Superior temporal gyrus (tissue), 1 donor: ENCODE results near the gene CEP131.

Experiments
- DNase-seq: peaks from one replicate; pipeline ENCODE4 v3.0.0-alpha.2; 2016; ENCODE audit errors: extremely low spot score

CEP131 gene

DNA sequence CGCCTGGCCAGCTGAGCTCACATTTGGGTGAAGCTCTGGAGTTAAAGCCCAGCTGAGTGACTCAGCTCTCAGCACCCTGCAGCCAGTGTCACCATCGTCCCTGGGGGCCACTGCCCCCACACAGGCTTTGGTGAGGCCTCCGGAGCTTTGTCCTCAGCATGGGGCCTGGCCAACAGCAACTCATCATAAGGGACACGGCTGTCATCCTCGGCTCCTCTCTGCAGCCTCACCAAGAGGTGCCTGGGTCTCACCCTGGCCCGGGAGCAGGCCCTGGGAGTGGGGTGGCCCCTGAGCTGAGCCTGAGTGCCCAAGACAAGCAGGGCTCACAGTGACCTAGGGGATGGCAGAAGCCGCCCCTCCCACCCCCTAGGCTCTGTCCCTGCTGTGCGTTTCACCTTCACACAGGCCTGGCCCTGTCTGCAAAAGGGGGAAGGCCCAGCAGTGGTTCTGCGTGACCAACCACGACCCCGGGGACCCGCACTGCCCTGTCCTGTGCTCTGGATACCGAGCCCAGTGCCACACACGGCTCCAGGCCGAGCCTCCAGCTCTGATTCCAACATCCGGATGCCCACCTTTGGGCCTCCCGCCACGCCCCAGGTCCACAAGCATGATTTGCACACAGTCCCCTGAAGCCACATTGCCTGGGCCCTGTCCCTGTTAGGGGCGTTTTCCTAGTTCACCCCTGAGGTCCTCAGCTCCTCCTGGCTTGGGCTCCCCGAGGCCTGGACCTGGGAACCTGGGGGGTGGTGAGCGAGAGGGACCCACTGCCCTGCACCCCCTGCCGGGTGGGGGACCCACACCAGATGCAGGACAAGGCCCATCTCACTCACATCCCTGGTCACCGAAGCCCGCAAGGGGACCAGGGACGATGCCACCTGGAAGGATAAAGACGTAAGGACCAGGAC, 34.9 kb downstream of the CEP131 start:
- no peak for DNase-seq

DNA sequence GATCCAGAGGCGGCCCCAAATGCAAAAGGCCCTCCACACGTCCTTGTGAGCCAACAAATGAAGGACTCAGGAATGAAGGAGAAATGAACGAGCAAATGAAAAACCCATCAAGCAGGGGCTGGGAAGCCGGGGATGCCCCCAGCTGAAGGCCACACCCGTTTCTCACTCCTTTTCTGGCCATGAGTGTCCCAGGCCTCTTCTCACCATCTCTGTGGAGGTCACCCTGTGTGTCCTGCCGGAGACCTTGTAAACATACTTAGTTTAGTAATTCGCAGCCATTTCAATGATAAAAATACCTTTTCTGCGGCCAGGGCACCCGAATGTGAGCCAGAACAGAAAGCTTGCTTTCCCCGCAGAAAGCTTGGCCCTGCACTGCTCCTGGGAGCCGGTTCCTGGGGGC, 35.6 kb downstream of the CEP131 start:
- no peak for DNase-seq

DNA sequence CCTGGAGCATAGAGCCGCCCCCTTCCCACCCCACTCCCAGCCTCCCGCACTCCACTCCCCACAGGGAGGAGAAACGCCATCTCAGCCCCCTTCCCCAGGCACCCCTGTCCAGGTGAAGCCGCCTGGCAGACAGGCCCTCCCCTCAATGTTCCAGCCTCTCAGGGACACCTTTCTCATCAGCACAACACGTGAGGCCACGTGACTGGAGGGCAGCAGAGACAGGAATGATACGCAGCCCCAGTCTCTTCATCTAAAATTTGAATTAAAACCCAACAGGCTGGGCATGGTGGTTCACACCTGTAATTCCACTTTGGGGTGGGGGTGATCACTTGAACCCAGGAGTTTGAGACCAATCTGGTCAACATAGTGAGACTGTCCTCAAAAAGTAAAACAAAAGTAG, 36.6 kb downstream of the CEP131 start:
- DNase-seq = no peak

DNA sequence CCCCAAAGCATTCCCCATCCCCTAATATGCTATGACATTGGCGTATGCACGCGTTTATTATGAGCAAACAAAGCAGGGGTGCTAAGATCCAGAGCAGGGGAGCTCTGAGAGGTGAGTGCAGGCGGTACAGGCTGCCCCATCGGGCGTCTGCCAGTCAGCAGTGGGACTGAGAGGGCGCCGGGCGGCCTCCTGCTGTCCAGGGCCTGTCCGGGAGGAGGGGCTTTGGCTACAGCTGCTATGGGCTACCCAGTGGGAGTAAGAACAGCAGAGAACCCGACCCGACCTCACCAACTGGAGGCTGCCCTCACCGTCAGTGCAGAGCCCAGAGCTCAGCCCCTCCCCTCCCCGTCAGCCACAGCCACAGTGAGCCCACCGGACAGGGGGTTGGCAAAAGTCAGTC, 38.2 kb downstream of the CEP131 start:
- DNase-seq = no peak

DNA sequence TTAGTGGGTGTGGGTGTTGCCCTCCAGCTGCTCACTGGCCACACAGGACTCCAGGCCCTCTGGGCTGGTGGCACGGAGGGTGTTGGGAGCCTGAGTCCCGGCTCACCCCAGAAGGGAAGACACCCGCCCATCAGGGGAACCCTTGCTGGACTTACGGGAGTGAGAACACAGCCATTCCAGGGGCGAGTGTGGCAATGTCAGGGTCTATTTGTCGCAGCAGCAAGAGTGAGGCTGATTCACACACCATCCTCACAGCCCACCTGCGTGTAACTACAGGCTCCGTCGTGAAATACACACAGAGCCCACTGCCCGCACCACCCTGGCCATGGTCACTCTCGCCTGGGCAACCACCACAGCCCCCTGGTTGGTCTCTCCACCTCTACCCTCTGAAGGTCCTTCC, 39.0 kb downstream of the CEP131 start:
- no peak for DNase-seq

DNA sequence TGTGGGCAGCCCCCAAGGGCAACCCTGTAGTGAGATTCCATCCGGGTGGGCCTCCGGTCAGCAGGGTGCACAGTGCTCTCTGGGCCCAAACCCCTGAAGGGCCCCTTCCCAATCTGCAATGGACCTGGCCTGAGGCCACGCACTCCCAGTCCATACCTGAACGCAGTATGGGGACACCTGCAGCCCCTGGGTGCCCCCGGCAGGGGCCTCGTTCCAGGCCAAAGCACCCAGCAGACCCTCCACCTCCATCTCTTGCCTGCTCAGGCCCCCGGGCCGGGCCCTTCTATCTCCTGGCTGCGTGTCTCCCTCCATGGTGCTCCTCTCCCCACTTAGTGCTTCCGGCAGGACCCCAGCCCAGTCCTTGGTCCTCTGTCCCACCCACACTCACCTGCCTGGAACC, 39.4 kb downstream of the CEP131 start:
- DNase-seq = no peak

DNA sequence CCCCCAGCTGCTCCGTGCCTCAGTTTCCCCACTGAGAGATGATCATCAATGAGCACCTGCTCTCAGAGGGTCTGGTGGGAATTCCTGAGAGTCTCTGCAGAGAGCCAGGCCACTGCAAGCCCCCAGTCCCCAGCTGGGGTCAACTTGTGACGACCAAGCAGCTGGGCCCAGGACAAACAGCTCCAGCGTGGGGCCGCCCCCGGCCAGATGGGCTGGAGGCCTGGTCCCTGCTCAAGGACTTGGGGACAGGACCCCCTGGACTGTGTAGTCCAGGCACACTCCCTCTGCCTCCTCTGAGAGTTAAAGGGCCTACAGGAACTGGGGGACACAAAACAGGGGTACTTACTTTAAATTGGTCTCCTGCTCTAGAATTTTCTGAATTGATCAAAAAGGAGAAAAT, 40.2 kb downstream of the CEP131 start:
- DNase-seq = no peak

DNA sequence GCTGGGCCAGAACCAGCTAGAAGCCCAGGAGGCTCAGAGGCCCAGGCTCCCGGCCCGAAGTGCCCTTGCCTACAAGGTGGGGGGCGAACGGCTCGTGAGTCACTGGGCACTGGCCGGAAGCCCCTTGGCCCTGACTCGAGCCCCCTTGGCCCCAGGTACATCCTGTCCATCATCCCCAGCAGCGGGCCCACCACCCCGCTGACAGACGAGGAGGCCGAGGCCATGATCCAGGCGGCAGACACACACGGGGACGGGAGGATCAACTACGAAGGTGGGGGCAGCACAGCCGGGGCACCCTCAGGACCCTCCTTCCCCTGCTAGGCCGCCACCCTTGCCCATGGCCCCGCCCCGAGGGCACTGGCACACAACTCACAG, 41.0 kb downstream of the CEP131 start:
- DNase-seq = no peak

DNA sequence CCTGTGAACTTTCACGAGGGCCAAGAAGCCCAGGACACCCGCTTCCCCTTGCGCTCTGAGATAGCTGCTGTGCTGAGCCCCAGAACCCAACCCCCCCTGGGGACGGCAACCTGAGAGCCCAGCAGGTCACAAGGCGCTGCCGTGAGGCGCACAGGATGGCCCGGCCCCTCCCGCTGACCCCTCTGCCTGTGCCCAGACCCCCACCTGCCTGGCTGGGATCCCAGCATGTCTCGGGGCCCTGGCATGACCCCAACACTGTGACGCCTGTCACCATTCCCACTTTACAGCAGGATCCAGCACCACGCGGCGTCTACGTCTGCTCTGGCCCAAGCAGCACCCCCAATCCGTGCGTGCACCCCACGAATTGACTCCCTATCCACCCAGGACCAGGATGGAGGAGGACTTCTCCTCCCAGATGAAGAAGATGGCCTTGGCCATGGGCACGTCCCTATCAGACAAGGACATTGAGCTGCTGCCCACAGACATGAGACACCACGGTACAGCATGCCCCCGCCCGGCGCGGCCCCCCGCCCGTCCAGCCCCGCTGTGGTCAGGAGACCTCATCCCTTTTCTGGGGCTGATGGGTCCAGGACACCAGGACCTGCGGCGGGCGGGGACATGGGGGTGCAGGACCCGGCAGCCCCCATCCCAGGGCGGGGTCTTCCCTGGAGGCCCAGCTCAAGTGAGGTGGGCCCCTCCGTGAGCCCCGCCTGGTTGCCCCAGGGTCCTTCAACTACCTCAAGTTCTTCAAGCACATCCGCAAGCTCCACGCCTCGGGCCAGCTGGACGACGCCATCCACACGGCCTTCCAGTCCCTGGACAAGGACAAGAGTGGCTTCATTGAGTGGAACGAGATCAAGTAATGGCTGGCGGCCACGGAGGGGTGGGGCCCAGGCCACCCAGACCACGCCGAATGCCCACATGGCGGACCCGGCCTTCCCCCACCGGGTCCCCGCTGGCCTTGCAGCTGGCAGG, 41.6 kb downstream of the CEP131 start:
- no peak for DNase-seq

DNA sequence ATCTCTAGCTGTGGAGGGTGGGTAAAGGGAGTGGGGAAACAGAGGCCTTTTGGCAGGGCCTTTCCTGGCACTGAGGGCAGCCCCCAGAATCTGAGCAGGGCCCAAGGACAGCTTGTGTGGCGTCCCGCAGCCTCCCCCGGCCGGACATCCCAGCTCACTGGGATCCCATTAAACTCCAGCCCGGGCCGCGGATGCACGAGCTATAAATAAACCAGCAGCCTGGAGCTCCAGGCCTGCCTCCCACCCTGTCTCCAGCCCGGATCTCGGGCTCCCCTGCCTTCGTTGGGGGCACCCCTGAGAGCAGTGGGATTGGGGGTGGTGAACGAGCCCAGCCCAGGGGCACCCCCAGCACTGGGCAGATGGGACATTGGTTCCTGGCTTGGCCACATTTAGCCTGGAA, 42.9 kb downstream of the CEP131 start:
- DNase-seq = no peak

DNA sequence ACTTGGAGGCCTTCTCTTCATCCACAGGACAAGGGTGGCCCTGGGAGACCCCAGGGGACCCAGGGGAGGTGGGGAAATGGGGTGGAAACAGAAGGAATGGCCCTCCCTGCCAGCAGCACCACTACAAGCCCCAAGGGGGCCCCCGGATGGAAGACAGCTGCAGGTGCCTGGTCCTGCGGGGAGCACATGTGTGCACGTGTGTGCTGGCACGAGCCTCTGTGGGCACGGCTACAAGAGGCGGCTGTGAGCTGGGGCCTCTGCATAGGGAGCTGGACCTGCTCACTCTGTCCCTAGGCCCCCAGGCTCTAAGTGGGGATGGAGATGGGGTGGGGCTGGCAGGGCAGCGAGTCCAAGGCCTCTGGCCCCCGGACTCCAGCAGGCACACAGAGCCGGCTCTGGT, 43.5 kb downstream of the CEP131 start:
- DNase-seq = no peak

DNA sequence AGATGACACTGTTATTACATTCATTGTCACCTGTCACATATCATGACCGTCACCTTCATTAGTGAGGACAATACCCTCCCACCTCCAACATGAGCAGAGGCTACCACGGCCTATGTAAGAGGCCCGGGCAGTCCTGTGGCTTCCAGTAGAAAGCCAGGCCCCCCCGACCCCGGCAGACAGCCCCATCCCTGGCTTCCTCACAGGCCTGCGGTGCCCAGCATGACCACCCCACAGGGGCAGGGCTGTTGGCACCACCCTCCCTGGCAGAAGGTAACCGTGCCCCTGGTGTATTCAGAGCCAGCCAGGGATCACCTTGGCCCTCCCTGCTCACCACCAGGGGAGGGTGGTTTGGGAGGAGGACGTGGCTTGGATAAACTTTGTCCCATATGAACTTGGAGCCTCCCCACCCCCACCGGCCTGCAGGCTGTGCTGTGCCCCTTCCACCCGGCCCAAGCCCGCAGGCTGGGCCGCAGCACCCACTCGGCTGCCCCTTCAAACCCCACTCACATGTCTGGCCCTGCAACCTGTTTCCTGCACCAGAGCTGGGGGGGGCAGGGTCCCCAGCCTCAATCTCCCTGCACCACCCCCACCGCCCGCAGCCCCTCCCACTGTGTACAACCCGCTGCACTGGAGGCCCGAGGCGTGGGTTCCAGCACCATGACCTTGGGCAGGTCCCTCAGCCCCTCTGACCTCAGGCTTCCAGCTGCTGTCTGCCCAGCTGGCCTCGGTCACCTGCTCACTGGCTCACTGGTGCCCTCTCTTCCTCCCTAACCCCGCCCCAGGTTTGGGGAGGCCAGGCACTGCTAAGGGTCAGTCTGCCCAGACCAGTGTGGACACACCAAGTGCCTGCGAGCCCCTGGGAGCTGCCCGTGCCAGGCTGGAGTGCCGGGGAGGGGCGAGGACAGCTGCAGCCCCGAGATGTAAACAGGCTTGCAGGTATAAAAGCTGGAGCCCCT, 44.4 kb downstream of the CEP131 start:
- no peak for DNase-seq

DNA sequence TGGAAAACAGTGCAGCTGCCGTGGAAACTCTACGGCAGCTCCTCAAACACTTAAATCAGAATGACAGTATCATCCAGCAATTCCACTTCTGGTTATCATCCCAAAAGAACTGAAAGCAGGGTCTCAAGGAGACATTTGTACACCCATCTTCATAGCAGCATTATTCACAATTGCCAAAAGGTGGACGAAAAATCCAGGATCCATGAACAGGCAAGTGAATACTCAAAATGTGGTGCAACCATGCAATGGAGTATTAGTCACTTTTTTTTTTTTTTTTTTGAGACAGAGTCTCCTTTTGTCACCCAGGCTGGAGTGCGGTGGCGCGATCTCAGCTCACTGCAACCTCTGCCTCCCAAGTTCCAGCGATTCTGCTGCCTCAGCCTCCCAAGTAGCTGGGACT, 46.1 kb downstream of the CEP131 start:
- DNase-seq = no peak

DNA sequence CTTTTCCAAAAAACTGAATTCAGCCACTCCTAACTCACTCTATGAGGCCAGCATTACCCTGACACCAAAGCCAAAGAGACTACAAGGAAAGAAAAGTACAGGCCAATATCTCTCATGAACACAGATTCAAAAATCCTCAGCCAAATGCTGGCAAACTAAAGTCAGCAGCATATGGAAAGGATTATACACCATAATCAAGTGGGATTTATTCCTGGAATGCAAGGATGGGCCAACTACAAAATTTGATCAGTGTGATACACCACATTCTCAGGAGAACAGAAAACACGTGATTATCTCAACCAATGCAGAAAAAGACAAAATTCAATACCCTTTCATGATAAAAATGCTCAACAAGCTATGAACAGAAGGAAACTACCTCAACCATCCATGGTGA, 49.0 kb downstream of the CEP131 start:
- no peak for DNase-seq

DNA sequence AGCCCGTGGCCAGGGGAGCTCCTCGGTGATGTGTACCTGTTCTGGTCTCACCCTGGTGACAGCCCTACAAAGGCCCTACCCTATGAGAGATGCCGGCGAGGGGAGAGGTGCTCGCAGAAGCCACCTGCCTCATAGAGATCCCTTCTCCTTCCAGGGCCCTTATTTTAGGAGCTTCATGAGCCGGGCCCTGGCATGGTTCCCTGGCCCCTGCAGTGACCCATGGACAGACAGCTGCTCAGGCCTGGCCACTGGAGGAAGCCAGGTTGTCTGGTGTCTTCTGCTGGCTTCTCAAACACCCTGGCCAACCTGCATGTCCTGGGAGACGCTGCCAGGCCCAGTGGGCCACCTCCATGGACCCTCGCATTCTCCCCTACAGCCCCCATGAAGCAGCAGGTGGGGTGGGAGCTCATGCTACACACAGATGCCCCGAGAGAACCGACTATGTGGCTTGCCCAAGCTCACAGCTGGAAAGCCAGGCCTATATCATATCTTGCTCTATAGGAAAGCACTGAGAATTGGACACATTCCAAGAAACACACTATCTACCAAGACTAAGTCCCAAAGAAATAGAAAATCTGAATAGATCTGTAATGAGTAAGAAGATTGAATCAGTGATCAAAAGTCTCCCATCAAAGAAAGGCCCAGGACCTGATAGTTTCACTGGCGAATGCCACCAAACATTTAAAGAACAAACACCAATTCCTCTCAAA, 49.6 kb downstream of the CEP131 start:
- no peak for DNase-seq

DNA sequence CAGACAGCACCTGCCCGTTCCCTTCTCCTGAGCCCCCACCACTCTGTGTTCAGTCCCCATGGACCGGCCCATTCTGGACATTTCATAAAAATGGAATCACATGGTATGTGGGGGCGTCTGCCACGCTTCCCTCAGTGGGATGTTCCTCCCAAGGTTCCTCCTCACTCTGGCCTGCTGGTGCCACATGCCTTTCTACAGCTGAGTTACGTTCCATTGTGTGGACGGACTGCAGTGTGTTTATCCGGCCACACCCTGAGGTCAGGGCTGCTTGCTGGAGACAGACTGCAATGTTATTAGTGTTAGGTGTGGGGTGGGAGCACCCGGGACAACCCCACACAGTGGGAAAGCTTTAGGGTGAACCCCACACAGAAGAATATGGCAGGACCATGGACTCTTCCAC, 50.8 kb downstream of the CEP131 start:
- DNase-seq = no peak

DNA sequence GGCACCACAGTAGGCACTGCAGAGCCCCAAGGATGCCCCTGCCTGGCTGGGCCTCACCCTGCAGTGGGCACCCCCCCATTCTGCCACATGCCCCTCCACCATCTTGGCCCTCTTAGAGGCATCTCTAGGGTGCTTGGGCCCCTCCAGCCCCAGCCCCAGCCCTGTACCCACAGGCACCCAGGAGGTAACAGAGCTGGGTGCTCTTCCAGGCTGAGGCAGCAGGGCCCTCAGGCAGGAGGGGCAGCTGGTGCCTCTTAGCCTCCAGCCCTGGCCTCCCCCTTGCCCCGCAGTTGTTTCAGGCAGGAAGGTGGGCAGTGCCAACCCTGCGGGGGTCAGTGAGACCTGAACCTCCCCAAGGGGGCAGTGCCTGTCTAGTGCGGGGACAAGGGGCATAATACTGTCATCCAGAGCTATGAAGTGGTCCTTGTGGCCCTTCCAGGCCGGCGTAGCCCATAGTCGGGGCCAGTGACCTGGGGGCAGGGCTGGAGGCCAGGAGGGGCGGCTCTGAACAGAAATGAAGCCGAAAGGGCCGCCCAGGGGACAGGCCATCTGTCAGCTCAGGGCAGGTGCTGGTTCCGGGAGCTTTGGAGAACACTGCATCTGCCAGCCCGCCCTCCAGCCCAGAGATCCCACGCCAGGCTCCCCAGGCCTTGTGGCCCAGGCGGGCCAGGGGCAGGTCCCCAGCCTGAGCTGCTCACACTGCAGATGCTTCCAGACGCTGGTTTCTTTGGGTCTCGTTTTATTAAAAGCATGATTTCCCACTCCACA, 51.9 kb downstream of the CEP131 start:
- no peak for DNase-seq

DNA sequence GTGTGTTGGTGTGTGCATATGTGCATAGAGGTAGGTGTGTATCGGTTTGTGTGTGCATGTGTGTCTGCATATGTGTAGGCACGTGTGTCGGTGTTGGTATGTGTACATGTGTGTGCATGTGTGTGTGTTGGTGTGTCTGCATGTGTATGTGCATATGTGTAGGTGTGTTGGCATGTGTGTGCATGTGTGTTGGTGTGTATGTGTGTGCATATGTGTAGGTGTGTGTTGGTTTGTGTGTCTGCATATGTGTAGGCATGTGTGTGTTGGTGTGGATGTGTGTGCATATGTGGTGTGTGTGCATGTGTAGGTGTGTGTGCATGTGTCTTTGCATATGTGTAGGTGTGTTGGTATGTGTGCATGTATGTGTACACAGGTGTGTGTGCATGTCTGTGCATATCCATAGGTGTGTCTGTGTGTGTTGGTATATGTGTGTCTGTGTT, 52.9 kb downstream of the CEP131 start:
- DNase-seq = no peak

DNA sequence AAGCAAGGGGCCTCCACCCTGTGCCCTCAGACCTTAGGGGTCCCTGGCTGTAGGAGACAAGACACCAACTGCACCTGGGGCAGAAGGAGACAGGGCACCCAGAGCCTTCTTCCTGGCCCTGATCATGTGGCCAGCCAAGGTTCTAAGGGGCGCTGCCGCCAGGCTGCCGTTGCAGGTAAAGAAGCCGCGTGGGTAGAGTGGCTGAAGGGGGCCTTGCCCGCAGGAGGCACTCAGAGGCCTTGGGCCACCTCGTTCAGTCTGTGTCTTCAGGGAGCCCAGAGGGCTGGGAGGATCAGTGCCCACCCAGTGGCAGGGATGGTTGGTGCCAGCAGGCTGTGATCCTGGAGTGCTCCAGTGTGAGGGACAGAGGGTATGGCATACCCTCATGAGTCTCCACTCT, 55.1 kb downstream of the CEP131 start:
- DNase-seq = no peak

DNA sequence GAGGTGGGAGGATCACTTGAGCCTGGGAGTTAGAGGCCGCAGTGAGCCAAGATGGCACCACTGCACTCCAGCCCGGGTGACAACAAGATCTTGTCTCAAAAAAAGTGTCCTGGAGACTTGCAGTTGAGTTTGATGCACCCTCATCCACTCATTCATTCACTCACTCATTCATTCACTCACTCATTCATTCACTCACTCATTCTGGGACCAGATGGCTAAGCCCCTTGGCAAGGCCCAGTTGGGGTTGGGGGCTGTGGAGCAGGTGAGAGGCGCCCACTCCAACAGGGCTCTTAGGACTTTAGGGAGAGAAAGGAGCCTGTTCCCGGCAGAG, 55.6 kb downstream of the CEP131 start:
- no peak for DNase-seq
